Parathyroid adenoma (tissue), 2 donors: ENCODE measurements around the gene LYVE1.

Experiments used
- H2AFZ ChIP-seq: fragments of 300-600 bp; sonication (generic); one replicate; pipeline ENCODE4 v1.7.0; 2017; ENCODE audit warnings: antibody characterized with exemption, mild to moderate bottlenecking
- H3K27ac ChIP-seq: fragments of 300-600 bp; sonication (generic); one replicate; pipeline ENCODE4 v1.7.0; 2017
- H3K27me3 ChIP-seq: fragments of 300-600 bp; sonication (generic); one replicate; pipeline ENCODE4 v1.7.0; 2017; ENCODE audit warnings: low read length; ENCODE audit not compliant: control insufficient read depth, insufficient read depth
- H3K36me3 ChIP-seq: fragments of 300-600 bp; sonication (generic); one replicate; pipeline ENCODE4 v1.7.0; 2017; ENCODE audit warnings: low read length; ENCODE audit not compliant: control insufficient read depth, insufficient read depth
- H3K4me1 ChIP-seq: fragments of 300-600 bp; sonication (generic); one replicate; pipeline ENCODE4 v1.7.0; 2017; ENCODE audit warnings: control low read depth
- H3K4me2 ChIP-seq: fragments of 300-600 bp; sonication (generic); one replicate; pipeline ENCODE4 v1.7.0; 2017; ENCODE audit warnings: low read length
- H3K4me3 ChIP-seq: fragments of 300-600 bp; sonication (generic); one replicate; pipeline ENCODE4 v1.7.0; 2017; ENCODE audit warnings: low read depth, low read length
- H3K79me2 ChIP-seq: fragments of 300-600 bp; sonication (generic); one replicate; pipeline ENCODE4 v1.7.0; 2017; ENCODE audit warnings: control low read depth
- H3K9ac ChIP-seq: fragments of 300-600 bp; sonication (generic); one replicate; pipeline ENCODE4 v1.7.0; 2017; ENCODE audit warnings: mild to moderate bottlenecking
- H3K9me3 ChIP-seq: fragments of 300-600 bp; sonication (generic); one replicate; pipeline ENCODE4 v1.7.0; 2017; ENCODE audit warnings: low read length; ENCODE audit not compliant: control insufficient read depth
- TF ChIP-seq, protein P1 (sequence below): fragments of 300-600 bp; sonication (generic); IDR thresholded peaks from one replicate; pipeline ENCODE4 v1.7.0; 2017; ENCODE audit warnings: antibody characterized with exemption, mild to moderate bottlenecking
- donor health status: primary hyperparathyroidism.

The LYVE1 gene

DNA sequence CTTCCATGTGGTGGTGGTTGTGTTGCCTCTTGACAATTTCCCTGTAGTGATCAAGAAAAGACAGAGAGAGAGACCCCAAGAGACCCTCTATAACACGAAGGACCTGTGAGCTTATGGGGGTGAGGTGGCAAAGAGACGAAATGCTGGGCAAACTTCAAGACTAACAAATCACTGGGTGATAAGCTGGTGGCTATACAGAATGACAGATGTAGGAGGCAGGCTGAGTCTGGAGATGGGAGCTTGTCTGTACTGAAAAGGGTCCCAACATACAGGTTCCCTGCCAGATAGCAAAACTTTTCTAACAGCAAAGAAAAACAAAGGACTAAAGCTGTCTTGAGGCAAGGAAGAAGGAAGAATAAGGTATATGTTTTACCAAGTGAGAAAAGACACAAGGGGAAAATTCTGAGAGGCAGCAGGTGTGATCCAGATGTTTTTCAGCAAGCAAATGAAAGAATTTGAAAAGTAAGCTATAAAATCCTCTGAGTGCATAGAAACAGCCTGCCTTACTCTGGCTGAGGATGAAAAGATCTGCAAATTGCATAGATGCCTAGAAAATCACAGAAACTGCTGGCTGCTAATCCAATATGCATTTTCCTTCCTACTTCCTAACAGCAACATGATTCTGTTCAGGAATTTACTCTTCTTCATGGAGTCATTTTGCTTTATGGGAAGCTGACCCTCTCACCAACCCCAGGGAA, 21.9 kb upstream of the LYVE1 start:
- no peaks in the 10 kb centered on the region for H3K4me1 ChIP-seq
- no peak overlapping the region for H2AFZ ChIP-seq
- TF ChIP-seq, protein P1, sequence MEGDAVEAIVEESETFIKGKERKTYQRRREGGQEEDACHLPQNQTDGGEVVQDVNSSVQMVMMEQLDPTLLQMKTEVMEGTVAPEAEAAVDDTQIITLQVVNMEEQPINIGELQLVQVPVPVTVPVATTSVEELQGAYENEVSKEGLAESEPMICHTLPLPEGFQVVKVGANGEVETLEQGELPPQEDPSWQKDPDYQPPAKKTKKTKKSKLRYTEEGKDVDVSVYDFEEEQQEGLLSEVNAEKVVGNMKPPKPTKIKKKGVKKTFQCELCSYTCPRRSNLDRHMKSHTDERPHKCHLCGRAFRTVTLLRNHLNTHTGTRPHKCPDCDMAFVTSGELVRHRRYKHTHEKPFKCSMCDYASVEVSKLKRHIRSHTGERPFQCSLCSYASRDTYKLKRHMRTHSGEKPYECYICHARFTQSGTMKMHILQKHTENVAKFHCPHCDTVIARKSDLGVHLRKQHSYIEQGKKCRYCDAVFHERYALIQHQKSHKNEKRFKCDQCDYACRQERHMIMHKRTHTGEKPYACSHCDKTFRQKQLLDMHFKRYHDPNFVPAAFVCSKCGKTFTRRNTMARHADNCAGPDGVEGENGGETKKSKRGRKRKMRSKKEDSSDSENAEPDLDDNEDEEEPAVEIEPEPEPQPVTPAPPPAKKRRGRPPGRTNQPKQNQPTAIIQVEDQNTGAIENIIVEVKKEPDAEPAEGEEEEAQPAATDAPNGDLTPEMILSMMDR, result no peak
- no peak overlapping the region for H3K4me3 ChIP-seq
- H3K79me2 ChIP-seq, result no peaks in the 10 kb centered on the region
- H3K27ac ChIP-seq, result no peak overlapping the region
- H3K27me3 ChIP-seq, result no peaks in the 10 kb centered on the region
- no peak overlapping the region for H3K4me2 ChIP-seq
- H3K36me3 ChIP-seq, result no peaks in the 10 kb centered on the region
- H3K9ac ChIP-seq, result no peak overlapping the region
- no peaks in the 10 kb centered on the region for H3K9me3 ChIP-seq

DNA sequence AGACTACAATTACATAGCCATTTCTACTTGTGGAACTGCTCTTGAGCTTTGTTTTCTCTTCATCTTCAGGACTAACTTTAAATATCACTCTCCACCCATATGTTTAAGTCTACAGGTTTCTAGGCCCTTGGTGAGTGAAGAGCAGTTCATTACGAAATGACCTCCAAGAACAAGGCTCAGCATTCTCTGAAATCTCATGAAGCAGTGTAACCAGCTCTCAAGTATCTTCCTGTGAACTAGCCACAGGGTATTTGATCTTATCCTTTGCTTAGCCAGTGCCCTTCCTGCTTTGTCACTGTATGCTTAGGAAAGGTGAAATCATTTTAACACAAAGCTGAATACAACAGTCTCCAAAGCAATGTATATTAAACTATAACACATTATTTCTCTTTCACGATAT, 20.4 kb upstream of the LYVE1 start:
- H3K9ac ChIP-seq, result no peak overlapping the region
- TF ChIP-seq, protein P1, result no peak

DNA sequence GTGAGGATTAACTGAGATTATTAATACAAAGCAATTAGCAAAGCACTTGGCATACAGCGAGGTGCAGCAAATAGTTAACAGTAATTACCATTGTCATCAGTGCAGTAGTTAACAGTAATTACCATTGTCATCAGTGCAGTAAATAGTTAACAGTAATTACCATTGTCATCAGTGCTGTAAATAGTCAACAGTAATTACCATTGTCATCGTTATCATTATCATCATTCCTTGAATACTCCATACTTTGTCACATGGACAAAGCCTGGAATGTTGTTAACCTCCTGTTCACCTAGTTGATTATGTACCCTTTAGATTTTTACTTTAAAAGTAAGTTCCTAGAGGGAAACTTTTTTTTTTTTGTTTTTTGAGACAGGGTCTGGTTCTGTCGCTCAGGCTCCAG, 19.5 kb upstream of the LYVE1 start:
- H3K9ac ChIP-seq, result no peak overlapping the region
- H2AFZ ChIP-seq, result no peak overlapping the region
- TF ChIP-seq, protein P1, result no peak
- no peaks in the 10 kb centered on the region for H3K4me1 ChIP-seq
- H3K27me3 ChIP-seq, result no peaks in the 10 kb centered on the region
- H3K4me2 ChIP-seq, result no peak overlapping the region
- no peaks in the 10 kb centered on the region for H3K9me3 ChIP-seq
- no peak overlapping the region for H3K27ac ChIP-seq
- no peak overlapping the region for H3K4me3 ChIP-seq
- H3K79me2 ChIP-seq, result no peaks in the 10 kb centered on the region
- H3K36me3 ChIP-seq, result no peaks in the 10 kb centered on the region

More for the DNA sequence above, 20.4 kb upstream of the LYVE1 start:
- H3K27me3 ChIP-seq, result no peaks in the 10 kb centered on the region
- no peaks in the 10 kb centered on the region for H3K79me2 ChIP-seq
- H2AFZ ChIP-seq, result no peak overlapping the region
- no peaks in the 10 kb centered on the region for H3K9me3 ChIP-seq
- no peak overlapping the region for H3K4me2 ChIP-seq
- no peaks in the 10 kb centered on the region for H3K36me3 ChIP-seq
- no peak overlapping the region for H3K27ac ChIP-seq
- H3K4me1 ChIP-seq, result no peaks in the 10 kb centered on the region
- no peak overlapping the region for H3K4me3 ChIP-seq

DNA sequence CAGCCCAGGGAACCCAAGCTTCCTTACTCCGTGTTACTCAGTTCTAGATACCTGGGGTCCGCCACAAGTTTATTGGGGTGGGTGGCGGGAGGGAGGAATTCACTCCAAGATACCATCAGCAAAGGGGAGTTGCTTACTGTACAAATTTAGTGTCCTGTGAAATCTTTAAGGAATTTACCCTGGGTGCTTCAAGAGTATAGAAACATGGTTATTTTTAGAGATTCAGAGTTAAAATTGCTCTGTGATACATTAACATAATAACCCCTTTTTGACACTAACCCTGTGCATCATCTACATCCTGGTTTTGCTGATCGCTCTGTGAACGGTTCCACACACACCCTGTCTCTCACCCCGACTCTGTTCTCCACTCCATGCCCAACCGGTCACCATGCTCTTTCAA, 18.9 kb upstream of the LYVE1 start:
- Histone ChIP-seq H3K27ac (no peak overlapping the region), H2AFZ (no peak overlapping the region), H3K27me3 (no peaks in the 10 kb centered on the region), H3K79me2 (no peaks in the 10 kb centered on the region), H3K4me2 (no peak overlapping the region), H3K4me1 (no peaks in the 10 kb centered on the region), H3K9ac (no peak overlapping the region), H3K36me3 (no peaks in the 10 kb centered on the region), H3K4me3 (no peak overlapping the region), H3K9me3 (no peaks in the 10 kb centered on the region)
- TF ChIP-seq, protein P1, result no peak

DNA sequence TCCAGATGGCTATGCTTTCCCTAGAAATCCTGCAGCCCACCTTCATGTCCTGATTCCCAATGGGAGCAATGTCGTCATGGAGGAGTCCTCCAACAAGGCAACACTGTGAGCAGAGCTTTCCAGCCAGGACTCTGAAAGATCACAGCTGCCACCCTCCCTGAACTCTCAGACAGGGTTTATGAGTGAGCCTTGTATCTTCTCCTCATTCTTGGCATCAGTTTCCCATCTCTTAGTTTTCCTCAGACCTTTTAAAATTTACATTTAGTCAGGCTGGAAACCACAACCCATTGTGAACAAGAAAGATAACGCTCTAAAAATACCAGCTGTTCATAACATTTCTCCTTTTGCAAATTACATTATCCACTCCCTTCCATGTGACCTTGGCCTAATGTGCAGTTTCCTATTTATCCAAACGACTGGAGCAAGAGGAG, 15.6 kb upstream of the LYVE1 start:
- H3K4me3 ChIP-seq, result no peak overlapping the region
- no peaks in the 10 kb centered on the region for H3K4me1 ChIP-seq
- TF ChIP-seq, protein P1, result no peak
- H3K9ac ChIP-seq, result no peak overlapping the region
- no peaks in the 10 kb centered on the region for H3K79me2 ChIP-seq
- H3K4me2 ChIP-seq, result no peak overlapping the region
- no peaks in the 10 kb centered on the region for H3K36me3 ChIP-seq
- H3K27ac ChIP-seq, result no peak overlapping the region
- H3K9me3 ChIP-seq, result no peaks in the 10 kb centered on the region
- H2AFZ ChIP-seq, result no peak overlapping the region
- H3K27me3 ChIP-seq, result no peaks in the 10 kb centered on the region
